ENCODE data around the gene CCP110.

- TF ChIP-seq ZNF609 (CRISPR knock-in tag; IDR thresholded peaks at IDR 0.05; ENCODE audit: borderline replicate concordance) (no peak), ZNF800 (CRISPR knock-in tag; IDR thresholded peaks at IDR 0.05) (no peak), RXRA (CRISPR knock-in tag; IDR thresholded peaks at IDR 0.05) (no peak), JUND (CRISPR knock-in tag; IDR thresholded peaks at IDR 0.05) (no peak), PRDM10 (CRISPR knock-in tag; IDR thresholded peaks at IDR 0.05; ENCODE audit: low read depth) (no peak), CTCF (CRISPR knock-in tag; IDR thresholded peaks at IDR 0.05) (no peak), ATF7-NPFF (CRISPR knock-in tag; IDR thresholded peaks at IDR 0.05; ENCODE audit: low read depth) (no peak), RBFOX2 (IDR thresholded peaks at IDR 0.05; ENCODE audit: low read depth, low read length) (no peak), SMARCE1 (IDR thresholded peaks at IDR 0.05; ENCODE audit: borderline replicate concordance) (no peak)
Measured at GRCh38 chr16:19484096-19484495, 39.6 kb upstream of the CCP110 start.
